T-cell (primary cell): ENCODE results near the gene FLT3LG. TPM values are rescaled to one million over a fixed set of nuclear protein-coding genes. Genes with fewer than 3 reads are reported as not detected.

Experiments
- ATAC-seq, 4 experiments: fragments of 200-7000 bp in 3 of 4; fragments of 150-1000 bp in 1 of 4; cut with Tn5 transposase; replicated peaks in 1 of 4; 1 replicate in 3 of 4; 2 replicates in 1 of 4; pipeline ENCODE4 v1.10.0; 2021; ENCODE audit warnings: moderate library complexity in 3 of 4, mild to moderate bottlenecking in 2 of 4, moderate number of reproducible peaks in 1 of 4
- CTCF ChIA-PET, 2 donors: fragments of 300-600 bp; sonication (Branson Sonifier 250); formaldehyde crosslinking; loops; one replicate each; lab custom pipeline; 2022; ENCODE audit warnings: antibody characterized with exemption in 2 of 2; lab: Charles Lee
- POLR2A ChIA-PET, 2 donors: fragments of 300-600 bp; sonication (Branson Sonifier 250); formaldehyde crosslinking; loops; one replicate each; lab custom pipeline; 2022; ENCODE audit warnings: antibody characterized with exemption in 2 of 2; lab: Charles Lee
- DNase-seq, 35 experiments: peaks; one replicate each; pipeline versions ENCODE4 v3.0.0 to v3.0.0-alpha.2; 2013 to 2023
- H3K27ac ChIP-seq: one replicate; pipeline ENCODE4 v1.5.1; 2013; ENCODE audit warnings: low read length
- H3K27me3 ChIP-seq, 2 experiments: replicated peaks in 1 of 2; 1 replicate in 1 of 2; 2 replicates in 1 of 2; pipeline versions ENCODE4 v1.6.1 to v1.7.0; 2013; ENCODE audit warnings: low read length in 1 of 2, mixed read lengths in 1 of 2; ENCODE audit not compliant: control insufficient read depth in 2 of 2, insufficient read depth in 2 of 2; ENCODE audit errors: extremely low read depth in 1 of 2
- H3K36me3 ChIP-seq, 2 donors: 1 replicate in 1 of 2; 2 replicates in 1 of 2; pipeline versions ENCODE4 v1.6.1 to v1.7.0; 2013; ENCODE audit warnings: low read length in 1 of 2; ENCODE audit not compliant: control insufficient read depth in 2 of 2, insufficient read depth in 1 of 2; ENCODE audit errors: extremely low read depth in 1 of 2
- H3K4me1 ChIP-seq, 2 experiments: 1 replicate in 1 of 2; 2 replicates in 1 of 2; pipeline versions ENCODE4 v1.6.1 to v1.7.0; 2013; ENCODE audit warnings: low read length in 2 of 2, mixed read lengths in 1 of 2; ENCODE audit not compliant: insufficient read depth in 2 of 2, control insufficient read depth in 1 of 2; ENCODE audit errors: extremely low read depth in 1 of 2
- H3K4me3 ChIP-seq, 2 donors: 1 replicate in 1 of 2; 2 replicates in 1 of 2; pipeline versions ENCODE4 v1.5.1 to v1.7.0; 2013; ENCODE audit warnings: mild to moderate bottlenecking in 2 of 2, low read length in 1 of 2, moderate library complexity in 1 of 2; ENCODE audit not compliant: control insufficient read depth in 1 of 2; ENCODE audit errors: extremely low read depth in 1 of 2
- H3K9me3 ChIP-seq: 2 replicates; pipeline ENCODE4 v1.7.0; 2013
- H3K27ac Mint-ChIP-seq, 2 donors: one replicate each; pipeline ENCODE4 v1.8.0; 2020 to 2021; ENCODE audit warnings: mild to moderate bottlenecking in 2 of 2, mixed read lengths in 2 of 2
- H3K27me3 Mint-ChIP-seq, 2 donors: one replicate each; pipeline ENCODE4 v1.8.0; 2021 to 2022; ENCODE audit warnings: mixed read lengths in 2 of 2
- H3K36me3 Mint-ChIP-seq: one replicate; pipeline ENCODE4 v1.8.0; 2021; ENCODE audit warnings: mixed read lengths
- H3K4me1 Mint-ChIP-seq, 3 donors: one replicate each; pipeline ENCODE4 v1.8.0; 2020 to 2022; ENCODE audit warnings: mixed read lengths in 3 of 3, mild to moderate bottlenecking in 1 of 3
- H3K4me3 Mint-ChIP-seq, 3 donors: one replicate each; pipeline ENCODE4 v1.8.0; 2020 to 2022; ENCODE audit warnings: mild to moderate bottlenecking in 3 of 3, mixed read lengths in 3 of 3, moderate library complexity in 3 of 3
- H3K9me3 Mint-ChIP-seq, 3 donors: one replicate each; pipeline ENCODE4 v1.8.0; 2020 to 2022; ENCODE audit warnings: mixed read lengths in 3 of 3
- WGBS: methylation state at CpG from one replicate; pipeline ENCODE4 v1.1.5; 2013; ENCODE audit warnings: missing lambda C conversion rate; ENCODE audit not compliant: insufficient coverage; 5-methylcytosine and 5-hydroxymethylcytosine counted together
- total RNA-seq, 35 experiments: library from RNA in 6 of 35; stranded (reverse) in 6 of 35; fragments of 120-200 nt in 1 of 35; gene quantifications; one replicate each; pipeline versions ENCODE4 v1.2.1 to v1.2.4 and lab custom pipeline; 2013 to 2026

Gene FLT3LG
- total RNA-seq, 5 donors from 2014 or later (not counting 1 experiment from before 2014, with no cell fraction given) = 238 to 356 (median 260) TPM

DNA sequence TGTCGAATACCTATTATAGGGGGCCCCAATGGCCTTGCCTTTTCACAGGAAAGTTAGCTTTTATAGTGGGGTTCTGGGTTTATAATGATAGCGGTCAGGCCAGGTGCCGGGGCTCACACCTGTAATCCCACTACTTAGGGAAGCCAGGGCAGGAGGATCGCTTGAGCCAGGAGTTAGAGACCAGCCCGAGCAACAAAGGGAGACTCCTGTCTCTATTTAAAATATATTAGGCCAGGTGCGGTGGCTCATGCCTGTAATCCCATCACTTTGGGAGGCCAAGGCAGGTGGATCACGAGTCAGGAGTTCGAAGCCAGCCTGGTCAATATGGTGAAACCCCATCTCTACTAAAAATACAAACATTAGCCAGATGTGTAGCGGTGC is 29.6 kb downstream of the FLT3LG start:
- Mint-ChIP-seq H3K36me3 (peaks cover 18% of the 10 kb centered on the region), H3K9me3 (no peaks in the 10 kb centered on the region), H3K4me1 (peaks cover 38 to 60% (median 44%) of the 10 kb centered on the region in 3 donors), H3K27ac (peak overlapping the region in 1 of 2 donors; percentile 93), H3K4me3 (no peak overlapping the region), H3K27me3 (no peaks in the 10 kb centered on the region)
- ATAC-seq (no peak), DNase-seq (no peak)
- H3K4me3 ChIP-seq = no peak overlapping the region
- ChIA-PET POLR2A (interaction anchor here in 1 of 2 donors (0.6 kb wide), 1 partner anchor 73 kb away, joined by 14 read pairs; no protein-coding TSS in a partner anchor), CTCF (interaction anchor here (0.7 to 4.6 kb wide), 6 partner anchors 24 to 76 kb away, joined by 3 to 32 read pairs (median 6); partner anchors contain the start of genes NOSIP (in 1 of the 2) and RCN3 (in 1 of the 2))
- no peaks in the 10 kb centered on the region for H3K9me3 ChIP-seq
- H3K36me3 ChIP-seq = peaks cover 0 to 16% of the 10 kb centered on the region in 2 donors
- H3K4me1 ChIP-seq = peaks cover 13 to 55% of the 10 kb centered on the region in 2 experiments
- no peak overlapping the region for H3K27ac ChIP-seq
- H3K27me3 ChIP-seq = no peaks in the 10 kb centered on the region
- WGBS = 86% methylated on average over 2 of the region's 9 CpGs

DNA sequence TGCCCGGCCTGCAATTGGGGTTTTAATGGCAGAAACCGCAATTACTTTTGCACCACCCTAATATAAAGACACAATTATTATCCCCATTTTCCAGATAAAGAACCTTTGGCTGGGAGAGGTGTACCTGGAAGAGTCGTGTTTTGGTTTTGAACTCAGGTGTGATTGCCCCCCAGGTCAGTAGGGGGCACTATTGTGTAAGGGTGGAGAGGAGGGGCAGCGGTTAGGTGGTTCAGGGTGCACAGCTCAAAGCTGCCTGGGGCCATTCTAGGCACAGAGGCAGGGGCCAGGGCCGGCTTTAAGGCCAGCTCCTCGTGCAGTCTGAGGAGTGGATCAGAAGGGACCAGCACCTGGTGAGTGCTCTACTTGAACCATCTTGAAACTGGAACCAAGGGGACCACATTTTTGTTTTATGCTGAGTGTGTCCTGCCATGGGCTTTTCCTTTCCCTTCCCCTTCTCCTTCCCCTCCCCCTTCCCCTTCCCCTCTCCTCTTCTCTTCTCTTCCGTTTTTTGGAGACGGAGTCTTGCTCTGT is 32.6 kb downstream of the FLT3LG start:
- ATAC-seq (peak; percentile 72 to 80 (median 78)), DNase-seq (peak; percentile 55 to 88 (median 72))
- no peaks in the 10 kb centered on the region for H3K36me3 Mint-ChIP-seq
- Histone ChIP-seq H3K36me3 (no peaks in the 10 kb centered on the region), H3K27ac (no peak overlapping the region), H3K4me1 (peaks cover 12 to 43% of the 10 kb centered on the region in 2 experiments), H3K9me3 (no peaks in the 10 kb centered on the region), H3K4me3 (no peak overlapping the region), H3K27me3 (no peaks in the 10 kb centered on the region)
- H3K27me3 Mint-ChIP-seq = no peaks in the 10 kb centered on the region
- peaks cover 29 to 45% (median 35%) of the 10 kb centered on the region in 3 donors for H3K4me1 Mint-ChIP-seq
- no peaks in the 10 kb centered on the region for H3K9me3 Mint-ChIP-seq
- H3K27ac Mint-ChIP-seq = peak overlapping the region; percentile 17 to 77
- WGBS = 28% methylated on average over 6 of the region's 8 CpGs
- H3K4me3 Mint-ChIP-seq = no peak overlapping the region
- POLR2A ChIA-PET = no interaction called here
- CTCF ChIA-PET = interaction anchor here (0.6 to 4.6 kb wide), 20 partner anchors 9 to 172 kb away, joined by 3 to 32 read pairs (median 4); partner anchors contain the start of gene RRAS (in 1 of the 2)

DNA sequence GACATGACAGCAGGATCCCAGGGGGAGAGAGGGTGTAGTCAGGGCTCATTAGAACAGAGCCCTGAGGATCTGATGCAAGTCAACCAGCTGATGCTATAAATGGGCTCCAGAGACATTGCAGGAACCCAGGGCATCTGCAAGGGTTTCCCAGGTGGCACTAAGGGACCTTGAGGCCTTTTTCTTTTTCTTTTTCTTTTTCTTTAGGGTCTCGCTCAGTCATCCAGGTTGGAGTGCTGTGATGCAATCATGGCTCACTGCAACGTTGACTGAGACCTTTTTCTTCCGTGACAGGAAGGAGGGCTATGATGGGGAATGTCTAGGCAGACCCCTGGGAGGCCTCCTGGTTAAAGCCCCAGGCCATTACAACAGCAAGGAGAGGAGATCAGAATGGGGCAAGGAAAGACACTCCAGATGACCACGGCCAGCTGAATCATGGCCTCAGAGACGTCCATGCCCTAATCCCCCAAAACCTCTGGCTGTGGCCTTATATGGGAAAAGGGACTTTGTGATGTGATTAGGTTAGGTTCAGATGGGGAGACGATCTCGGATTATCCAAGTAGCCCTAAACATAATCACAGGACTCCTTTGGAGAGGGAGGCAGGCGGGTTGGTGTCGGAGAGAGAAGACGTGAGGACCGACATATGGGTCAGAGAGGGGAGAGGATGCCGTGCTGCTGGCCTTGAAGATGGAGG is 33.9 kb downstream of the FLT3LG start:
- Histone ChIP-seq H3K27me3 (no peaks in the 10 kb centered on the region), H3K9me3 (no peaks in the 10 kb centered on the region), H3K4me1 (peaks cover 6 to 43% of the 10 kb centered on the region in 2 experiments), H3K4me3 (no peak overlapping the region), H3K27ac (no peak overlapping the region), H3K36me3 (no peaks in the 10 kb centered on the region)
- H3K9me3 Mint-ChIP-seq = no peaks in the 10 kb centered on the region
- WGBS = 85% methylated on average over 7 of the region's 12 CpGs
- ChIA-PET POLR2A (interaction anchor here in 1 of 2 donors (0.6 kb wide), 1 partner anchor 61 kb away, joined by 3 read pairs; no protein-coding TSS in a partner anchor), CTCF (interaction anchor here (0.6 to 2.0 kb wide), 6 partner anchors 39 to 173 kb away, joined by 3 to 14 read pairs (median 4); no protein-coding TSS in a partner anchor)
- peak overlapping the region in 1 of 2 donors; percentile 56 for H3K27ac Mint-ChIP-seq
- peaks cover 26 to 41% (median 31%) of the 10 kb centered on the region in 3 donors for H3K4me1 Mint-ChIP-seq
- DNase-seq = no peak
- no peak for ATAC-seq
- H3K36me3 Mint-ChIP-seq = no peaks in the 10 kb centered on the region
- no peak overlapping the region for H3K4me3 Mint-ChIP-seq
- no peaks in the 10 kb centered on the region for H3K27me3 Mint-ChIP-seq

DNA sequence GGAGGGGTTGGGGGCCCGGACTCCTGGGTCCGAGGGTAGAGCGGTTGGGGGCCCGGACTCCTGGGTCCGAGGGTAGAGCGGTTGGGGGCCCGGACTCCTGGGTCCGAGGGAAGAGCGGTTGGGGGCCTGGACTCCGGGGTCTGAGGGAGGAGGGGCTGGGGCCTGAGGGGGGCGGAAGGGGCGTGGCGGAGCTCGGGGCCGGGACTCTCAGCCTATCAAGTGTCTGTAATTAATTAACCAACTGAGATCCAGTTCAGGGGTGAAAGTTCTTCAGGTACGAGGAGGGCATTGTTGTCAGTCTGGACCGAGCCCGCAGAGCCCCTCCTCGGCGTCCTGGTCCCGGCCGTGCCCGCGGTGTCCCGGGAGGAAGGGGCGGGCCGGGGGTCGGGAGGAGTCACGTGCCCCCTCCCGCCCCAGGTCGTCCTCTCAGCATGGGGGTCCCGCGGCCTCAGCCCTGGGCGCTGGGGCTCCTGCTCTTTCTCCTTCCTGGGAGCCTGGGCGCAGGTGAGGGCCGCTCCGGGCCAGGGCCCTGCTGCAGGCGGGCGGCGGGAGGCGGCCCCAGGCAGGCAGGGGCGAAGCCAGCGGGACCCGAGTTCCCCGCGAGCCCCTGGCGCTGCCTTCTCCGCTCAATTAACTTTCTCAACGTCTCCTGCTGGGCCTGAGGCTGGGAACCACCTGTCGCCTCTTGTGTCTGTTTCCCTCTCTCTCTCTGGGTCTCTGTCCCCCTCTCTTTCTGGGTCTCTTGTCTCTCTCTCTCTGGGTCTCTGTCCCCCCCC is 39.1 kb downstream of the FLT3LG start:
- Mint-ChIP-seq H3K4me3 (peak overlapping the region; percentile 74 to 91 (median 86)), H3K9me3 (no peaks in the 10 kb centered on the region), H3K4me1 (peaks cover 37 to 43% (median 38%) of the 10 kb centered on the region in 3 donors), H3K27ac (peak overlapping the region; percentile 87 to 89), H3K27me3 (no peaks in the 10 kb centered on the region), H3K36me3 (no peaks in the 10 kb centered on the region)
- no peaks in the 10 kb centered on the region for H3K36me3 ChIP-seq
- no peaks in the 10 kb centered on the region for H3K27me3 ChIP-seq
- ATAC-seq (peak; percentile 70 to 74 (median 71)), DNase-seq (peak in 3 of 35 experiments; percentile 13 to 50 (median 44))
- 3% methylated on average over 29 of the region's 50 CpGs for WGBS
- CTCF ChIA-PET = interaction anchor here (0.6 to 1.2 kb wide), 2 partner anchors 22 to 34 kb away, joined by 3 read pairs; no protein-coding TSS in a partner anchor
- POLR2A ChIA-PET = interaction anchor here in 1 of 2 donors (0.5 kb wide), 1 partner anchor 19 kb away, joined by 3 read pairs; no protein-coding TSS in a partner anchor
- no peaks in the 10 kb centered on the region for H3K9me3 ChIP-seq
- peaks cover 21 to 48% of the 10 kb centered on the region in 2 experiments for H3K4me1 ChIP-seq
- peak overlapping the region; percentile 61 for H3K27ac ChIP-seq
- H3K4me3 ChIP-seq = peak overlapping the region; percentile 57 to 71

DNA sequence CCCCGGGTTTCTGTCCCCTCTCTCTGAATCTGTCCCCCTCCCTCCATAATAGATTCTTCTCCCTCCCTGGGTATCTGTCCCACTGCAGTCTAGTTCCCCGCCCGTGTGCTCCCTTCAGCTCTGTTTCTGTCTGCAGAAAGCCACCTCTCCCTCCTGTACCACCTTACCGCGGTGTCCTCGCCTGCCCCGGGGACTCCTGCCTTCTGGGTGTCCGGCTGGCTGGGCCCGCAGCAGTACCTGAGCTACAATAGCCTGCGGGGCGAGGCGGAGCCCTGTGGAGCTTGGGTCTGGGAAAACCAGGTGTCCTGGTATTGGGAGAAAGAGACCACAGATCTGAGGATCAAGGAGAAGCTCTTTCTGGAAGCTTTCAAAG is 39.7 kb downstream of the FLT3LG start:
- Mint-ChIP-seq H3K4me1 (peaks cover 36 to 43% (median 38%) of the 10 kb centered on the region in 3 donors), H3K27ac (peak overlapping the region; percentile 87 to 89), H3K27me3 (no peaks in the 10 kb centered on the region), H3K4me3 (peak overlapping the region; percentile 74 to 91 (median 86)), H3K9me3 (no peaks in the 10 kb centered on the region), H3K36me3 (no peaks in the 10 kb centered on the region)
- 62% methylated on average over 7 of the region's 12 CpGs for WGBS
- Histone ChIP-seq H3K4me3 (peak overlapping the region; percentile 57 to 71), H3K27ac (peak overlapping the region; percentile 29), H3K36me3 (no peaks in the 10 kb centered on the region), H3K9me3 (no peaks in the 10 kb centered on the region), H3K4me1 (peaks cover 21 to 48% of the 10 kb centered on the region in 2 experiments), H3K27me3 (no peaks in the 10 kb centered on the region)
- ATAC-seq = peak; percentile 31 to 41 (median 37)
- CTCF ChIA-PET = interaction anchor here (0.6 to 1.2 kb wide), 2 partner anchors 21 to 33 kb away, joined by 3 read pairs; no protein-coding TSS in a partner anchor
- POLR2A ChIA-PET = no interaction called here
- no peak for DNase-seq
